GM12878 (cell line): ENCODE data around the gene DIAPH2. TPM values are rescaled to one million over a fixed set of nuclear protein-coding genes. Genes with fewer than 3 reads are reported as not detected.
A peak's percentile ranks its signal among the peaks of the same experiment; 100 is the strongest.

Source experiments
- ATAC-seq: fragments of 200-7000 bp; cut with Tn5 transposase; 3 replicates; pipeline ENCODE4 v1.9.1; 2020; ENCODE audit warnings: mild to moderate bottlenecking, moderate library complexity
- BruUV-seq: library from RNA; stranded (reverse); fragments of 400-500 nt; replicated peaks from 2 replicates; lab custom pipeline; 2021; lab: Mats Ljungman, UMichigan
- CTCF ChIA-PET: fragments of 300-600 bp; sonication (Branson Sonifier 250); formaldehyde crosslinking; extraction: SDS; loops from one replicate; lab custom pipeline; 2021; ENCODE audit warnings: inconsistent platforms; lab: Yijun Ruan, JAX
- POLR2A ChIA-PET: fragments of 350-600 bp; formaldehyde crosslinking; extraction: SDS; loops from one replicate; lab custom pipeline; 2021; ENCODE audit warnings: inconsistent platforms; lab: Charles Lee
- RAD21 ChIA-PET: fragments of 300-600 bp; sonication (Branson Sonifier 250); formaldehyde crosslinking; loops from one replicate; lab custom pipeline; 2023; ENCODE audit warnings: antibody characterized with exemption; ENCODE audit not compliant: unreplicated experiment; lab: Charles Lee
- SMC1A ChIA-PET: fragments of 300-600 bp; sonication (Branson Sonifier 250); formaldehyde crosslinking; loops from one replicate; lab custom pipeline; 2023; ENCODE audit not compliant: unreplicated experiment, uncharacterized antibody; lab: Charles Lee
- DNase-seq: peaks from one replicate; pipeline ENCODE4 v3.0.0-alpha.2; 2011; ENCODE audit warnings: low read depth, low spot score
- FAIRE-seq: peaks from 3 replicates; lab custom pipeline; 2011; peaks lifted over from hg19 to GRCh38; lab: Jason Lieb, UNC
- H2AFZ ChIP-seq: 2 replicates; pipeline ENCODE4 v1.6.0; 2011; ENCODE audit warnings: low read depth, low read length, control low read depth; ENCODE audit not compliant: control insufficient read depth
- H3K27ac ChIP-seq: 2 replicates; pipeline ENCODE4 v1.5.1; 2011; ENCODE audit warnings: control low read depth; ENCODE audit not compliant: control insufficient read depth, insufficient read depth
- H3K27me3 ChIP-seq, 2 experiments: replicated peaks in 1 of 2; 2 replicates each; pipeline versions ENCODE4 v1.6.0 to v1.6.1; 2011; ENCODE audit warnings: low read length in 1 of 2; ENCODE audit not compliant: control insufficient read depth in 2 of 2, insufficient read depth in 2 of 2
- H3K36me3 ChIP-seq, 2 experiments: 2 replicates each; pipeline ENCODE4 v1.5.1; 2011; ENCODE audit warnings: low read length in 1 of 2; ENCODE audit not compliant: control insufficient read depth in 2 of 2, insufficient read depth in 2 of 2
- H3K4me1 ChIP-seq: 2 replicates; pipeline ENCODE4 v1.6.1; 2011; ENCODE audit warnings: mild to moderate bottlenecking, low read length, moderate library complexity, mixed read lengths; ENCODE audit not compliant: control insufficient read depth, insufficient read depth
- H3K4me2 ChIP-seq: 2 replicates; pipeline ENCODE4 v1.6.0; 2011; ENCODE audit warnings: control low read depth; ENCODE audit not compliant: control insufficient read depth, insufficient read depth
- H3K4me3 ChIP-seq: fragments of 200-600 bp; sonication (generic); 2 replicates; pipeline ENCODE4 v1.5.1; 2016
- H3K79me2 ChIP-seq: 2 replicates; pipeline ENCODE4 v1.6.0; 2011; ENCODE audit warnings: low read length; ENCODE audit not compliant: control insufficient read depth, insufficient read depth
- H3K9ac ChIP-seq: 2 replicates; pipeline ENCODE4 v1.8.0; 2011; ENCODE audit warnings: low read length, control low read depth, mixed read lengths; ENCODE audit not compliant: control insufficient read depth, insufficient read depth
- H3K9me3 ChIP-seq: replicated peaks from 3 replicates; pipeline ENCODE4 v1.5.1; 2011; ENCODE audit warnings: mild to moderate bottlenecking, low read length; ENCODE audit not compliant: control insufficient read depth, insufficient read depth
- H4K20me1 ChIP-seq: 2 replicates; pipeline ENCODE4 v1.6.0; 2011; ENCODE audit not compliant: control insufficient read depth, insufficient read depth
- JUNB ChIP-seq: IDR thresholded peaks from 2 replicates; pipeline ENCODE4 v1.6.1; 2016; ENCODE audit warnings: antibody characterized with exemption, mild to moderate bottlenecking
- NR2C2 ChIP-seq: IDR thresholded peaks from 2 replicates; pipeline ENCODE4 v1.6.1; 2011; ENCODE audit warnings: borderline replicate concordance, low read depth; ENCODE audit not compliant: control insufficient read depth, insufficient read length
- PAX5 ChIP-seq: IDR thresholded peaks from 2 replicates; pipeline ENCODE4 v1.6.1; 2011; ENCODE audit warnings: low read depth, low read length, borderline replicate concordance
- SPI1 ChIP-seq: IDR thresholded peaks from 2 replicates; pipeline ENCODE4 v1.6.1; 2011; ENCODE audit warnings: low read depth, mild to moderate bottlenecking, low read length, moderate library complexity, borderline replicate concordance; ENCODE audit not compliant: insufficient read depth
- TCF3 ChIP-seq: IDR thresholded peaks from 2 replicates; pipeline ENCODE4 v1.6.1; 2012; ENCODE audit warnings: low read depth, mild to moderate bottlenecking, low read length, borderline replicate concordance; ENCODE audit not compliant: insufficient read depth
- YBX1 ChIP-seq: fragments of 450-650 bp; IDR thresholded peaks from 2 replicates; pipeline ENCODE4 v1.6.1; 2016; ENCODE audit warnings: antibody characterized with exemption
- WGBS: methylation state at CpG from one replicate; pipeline ENCODE4 v1.1.6; 2016; ENCODE audit warnings: low lambda C conversion rate; ENCODE audit not compliant: insufficient replicate concordance, insufficient coverage; ENCODE audit errors: missing lambda C conversion rate; 5-methylcytosine and 5-hydroxymethylcytosine counted together
- in situ Hi-C: fragments of 300-500 bp; cut with MboI; formaldehyde crosslinking; loops from 9 replicates; pipeline ENCODE4 v1.14.3; 2018; ENCODE audit warnings: mixed read lengths
- intact Hi-C: fragments of 100-400 bp; cut with micrococcal nuclease; formaldehyde crosslinking; loops from one replicate; pipeline ENCODE4 v1.14.2; 2022; ENCODE audit not compliant: unreplicated experiment
- polyA plus RNA-seq, 11 experiments: library from polyadenylated mRNA; depleted of rRNA in 4 of 11; unstranded in 6 of 11; stranded (reverse) in 5 of 11; fragments of >200 nt; fragmentation: Nextera tagmentation in 4 of 11; fragmentation: Illumina TruSeq in 1 of 11; extraction: Ambion mirVana in 4 of 11; extraction: Trizol in 1 of 11; gene quantifications; 1 replicate in 1 of 11; 2 replicates in 10 of 11; pipeline versions ENCODE4 v1.2.1 to v1.2.3, GENCODE V29; 2011 to 2016; ENCODE audit warnings: inconsistent platforms in 2 of 11, missing spikeins in 2 of 11, low read depth in 1 of 11
- total RNA-seq, 4 experiments: library from RNA; depleted of rRNA in 3 of 4; stranded (reverse); fragments of >200 nt in 3 of 4; fragmentation: Illumina TruSeq in 1 of 4; extraction: Trizol in 1 of 4; gene quantifications; 2 replicates each; pipeline versions ENCODE4 v1.2.1 to v1.2.3, GENCODE V29; 2013 to 2021
- TF ChIP-seq, protein P1 (sequence below): fragments of 450-650 bp; IDR thresholded peaks from 2 replicates; pipeline ENCODE4 v1.6.1; 2016; ENCODE audit warnings: mild to moderate bottlenecking

The DIAPH2 gene
- total and polyA plus RNA-seq, 10 of the 15 experiments (the other 5 are each of a cell fraction or from before 2014, with no cell fraction given) = 2.2 to 16.6 (median 8.8) TPM

DNA sequence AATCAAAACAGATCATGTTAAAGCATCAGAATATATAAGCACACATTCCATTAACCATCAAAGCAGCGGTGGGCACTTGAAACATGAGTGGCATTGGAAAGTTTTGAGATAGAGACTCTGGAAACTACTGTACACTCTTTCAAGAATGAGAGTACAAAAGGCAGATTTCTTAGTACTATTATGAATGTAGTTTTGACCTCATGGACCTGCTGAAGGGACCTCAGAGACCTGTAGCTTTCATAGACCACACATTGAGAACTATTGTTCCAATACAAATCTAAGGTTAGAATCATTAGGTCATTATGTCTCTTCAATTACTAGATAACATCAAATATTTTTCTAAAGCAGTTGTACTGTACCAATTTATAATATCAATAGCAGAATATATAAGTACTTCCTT lies 482.7 kb downstream of the DIAPH2 start:
- no peak overlapping the region for H3K27ac ChIP-seq
- H2AFZ ChIP-seq = no peak overlapping the region
- no peak overlapping the region for H3K4me3 ChIP-seq
- in situ Hi-C loops (no loop called here), intact Hi-C loops (no loop called here)
- H3K79me2 ChIP-seq = no peaks in the 10 kb centered on the region
- no peak for DNase-seq
- peaks cover 3% of the 10 kb centered on the region; the same call in 1 of the 2 replicates for H3K4me1 ChIP-seq
- SMC1A ChIA-PET = no interaction called here
- 33% methylated on average over 1 of the region's 1 CpG for WGBS
- peak; percentile 57 for ATAC-seq
- H4K20me1 ChIP-seq = no peaks in the 10 kb centered on the region
- FAIRE-seq = no peak
- no peak overlapping the region for H3K4me2 ChIP-seq
- H3K9ac ChIP-seq = no peak overlapping the region
- H3K9me3 ChIP-seq = no peaks in the 10 kb centered on the region
- RAD21 ChIA-PET = no interaction called here
- POLR2A ChIA-PET = no interaction called here
- TF ChIP-seq TCF3 = no peak
- no peak for TF ChIP-seq YBX1
- peak; percentile 21; the same call in 1 of the 2 replicates for TF ChIP-seq JUNB
- TF ChIP-seq NR2C2 = no peak
- H3K36me3 ChIP-seq = no peaks in the 10 kb centered on the region
- no peaks in the 10 kb centered on the region for H3K27me3 ChIP-seq
- BruUV-seq = no TSS peak
- CTCF ChIA-PET = no interaction called here

DNA sequence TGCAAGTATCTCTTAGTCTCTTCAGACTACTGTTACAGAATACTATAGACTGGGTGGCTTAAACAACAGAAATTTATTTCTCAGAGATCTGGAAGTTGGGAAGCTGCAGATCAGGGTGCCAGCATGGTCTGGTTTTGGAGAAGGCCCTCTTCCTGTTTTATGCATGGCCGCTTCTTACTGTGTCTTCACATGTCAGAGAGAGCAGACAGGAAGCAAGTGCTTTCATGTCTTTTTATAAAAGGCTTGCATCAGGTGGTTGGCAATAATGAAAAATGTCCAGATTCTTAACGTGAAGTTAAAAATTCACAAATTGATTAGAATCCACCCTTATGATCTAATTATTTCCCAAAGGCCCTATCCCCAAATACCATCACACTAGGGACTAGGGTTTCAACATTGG lies 484.0 kb downstream of the DIAPH2 start:
- 50% methylated on average over 2 of the region's 2 CpGs for WGBS
- CTCF ChIA-PET = no interaction called here
- Histone ChIP-seq H3K27me3 (no peaks in the 10 kb centered on the region), H3K4me1 (peaks cover 3% of the 10 kb centered on the region; the same call in 1 of the 2 replicates), H4K20me1 (no peaks in the 10 kb centered on the region), H3K9ac (no peak overlapping the region), H3K36me3 (no peaks in the 10 kb centered on the region), H3K4me2 (no peak overlapping the region), H3K9me3 (no peaks in the 10 kb centered on the region), H3K4me3 (no peak overlapping the region), H2AFZ (no peak overlapping the region), H3K79me2 (no peaks in the 10 kb centered on the region), H3K27ac (no peak overlapping the region)
- ATAC-seq (peak; percentile 66), DNase-seq (no peak), FAIRE-seq (no peak)
- no TSS peak for BruUV-seq
- RAD21 ChIA-PET = no interaction called here
- 0 out of 2 replicates have a peak, but pooled peaks have one; percentile 4 for TF ChIP-seq SPI1
- 0 out of 2 replicates have a peak, but pooled peaks have one; percentile 16 for TF ChIP-seq PAX5
- TF ChIP-seq, protein P1, sequence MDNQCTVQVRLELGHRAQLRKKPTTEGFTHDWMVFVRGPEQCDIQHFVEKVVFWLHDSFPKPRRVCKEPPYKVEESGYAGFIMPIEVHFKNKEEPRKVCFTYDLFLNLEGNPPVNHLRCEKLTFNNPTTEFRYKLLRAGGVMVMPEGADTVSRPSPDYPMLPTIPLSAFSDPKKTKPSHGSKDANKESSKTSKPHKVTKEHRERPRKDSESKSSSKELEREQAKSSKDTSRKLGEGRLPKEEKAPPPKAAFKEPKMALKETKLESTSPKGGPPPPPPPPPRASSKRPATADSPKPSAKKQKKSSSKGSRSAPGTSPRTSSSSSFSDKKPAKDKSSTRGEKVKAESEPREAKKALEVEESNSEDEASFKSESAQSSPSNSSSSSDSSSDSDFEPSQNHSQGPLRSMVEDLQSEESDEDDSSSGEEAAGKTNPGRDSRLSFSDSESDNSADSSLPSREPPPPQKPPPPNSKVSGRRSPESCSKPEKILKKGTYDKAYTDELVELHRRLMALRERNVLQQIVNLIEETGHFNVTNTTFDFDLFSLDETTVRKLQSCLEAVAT = no peak
- in situ Hi-C loops = no loop called here
- POLR2A ChIA-PET = no interaction called here
- SMC1A ChIA-PET = no interaction called here
- intact Hi-C loops = no loop called here
